ENCODE measurements around the gene CDCP1. TPM values are rescaled to one million over a fixed set of nuclear protein-coding genes. Genes with fewer than 3 reads are reported as not detected.
A peak's percentile ranks its signal among the peaks of the same experiment; 100 is the strongest.

CDCP1 gene
- total RNA-seq, 2 experiments from 2014 or later = 0.32 to 0.36 TPM

DNA sequence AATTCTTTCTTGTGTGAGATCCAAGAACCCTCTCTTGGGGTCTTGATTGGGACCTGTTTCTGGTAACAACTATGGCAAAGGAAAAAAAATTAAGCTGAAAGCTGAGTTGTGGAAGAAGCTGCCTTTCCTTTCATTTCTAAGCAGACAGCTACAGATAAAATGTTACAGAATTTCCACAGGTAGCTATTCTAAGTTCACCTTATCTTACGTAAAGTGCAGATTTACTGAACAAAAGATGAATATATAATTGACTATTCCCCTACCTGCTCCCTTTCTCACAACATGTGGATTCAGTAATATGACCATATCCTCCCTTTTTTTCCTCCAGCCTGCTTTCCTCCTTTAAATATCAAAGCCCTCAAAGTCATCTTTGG lies 83.5 kb downstream of the CDCP1 start:
- peaks cover 5% of the 10 kb centered on the region for H3K27me3 Mint-ChIP-seq
- ATAC-seq (no peak), DNase-seq (no peak)
- peaks cover 30% of the 10 kb centered on the region for H3K4me1 Mint-ChIP-seq (ENCODE audit: low read depth)
- no peak overlapping the region for H3K4me3 Mint-ChIP-seq
- ChIA-PET CTCF (interaction anchor here (0.9 to 1.1 kb wide), 2 partner anchors 41 to 147 kb away, joined by 3 read pairs; no protein-coding TSS in a partner anchor), POLR2A (no interaction called here)
- TF ChIP-seq, protein P1, sequence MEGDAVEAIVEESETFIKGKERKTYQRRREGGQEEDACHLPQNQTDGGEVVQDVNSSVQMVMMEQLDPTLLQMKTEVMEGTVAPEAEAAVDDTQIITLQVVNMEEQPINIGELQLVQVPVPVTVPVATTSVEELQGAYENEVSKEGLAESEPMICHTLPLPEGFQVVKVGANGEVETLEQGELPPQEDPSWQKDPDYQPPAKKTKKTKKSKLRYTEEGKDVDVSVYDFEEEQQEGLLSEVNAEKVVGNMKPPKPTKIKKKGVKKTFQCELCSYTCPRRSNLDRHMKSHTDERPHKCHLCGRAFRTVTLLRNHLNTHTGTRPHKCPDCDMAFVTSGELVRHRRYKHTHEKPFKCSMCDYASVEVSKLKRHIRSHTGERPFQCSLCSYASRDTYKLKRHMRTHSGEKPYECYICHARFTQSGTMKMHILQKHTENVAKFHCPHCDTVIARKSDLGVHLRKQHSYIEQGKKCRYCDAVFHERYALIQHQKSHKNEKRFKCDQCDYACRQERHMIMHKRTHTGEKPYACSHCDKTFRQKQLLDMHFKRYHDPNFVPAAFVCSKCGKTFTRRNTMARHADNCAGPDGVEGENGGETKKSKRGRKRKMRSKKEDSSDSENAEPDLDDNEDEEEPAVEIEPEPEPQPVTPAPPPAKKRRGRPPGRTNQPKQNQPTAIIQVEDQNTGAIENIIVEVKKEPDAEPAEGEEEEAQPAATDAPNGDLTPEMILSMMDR (IDR thresholded peaks at IDR 0.05) = no peak
- intact Hi-C loops (cut with micrococcal nuclease) = no loop called here
- H3K9me3 Mint-ChIP-seq = no peaks in the 10 kb centered on the region
- no peak overlapping the region for H3K27ac Mint-ChIP-seq
- no peaks in the 10 kb centered on the region for H3K36me3 Mint-ChIP-seq (ENCODE audit: low read depth)

DNA sequence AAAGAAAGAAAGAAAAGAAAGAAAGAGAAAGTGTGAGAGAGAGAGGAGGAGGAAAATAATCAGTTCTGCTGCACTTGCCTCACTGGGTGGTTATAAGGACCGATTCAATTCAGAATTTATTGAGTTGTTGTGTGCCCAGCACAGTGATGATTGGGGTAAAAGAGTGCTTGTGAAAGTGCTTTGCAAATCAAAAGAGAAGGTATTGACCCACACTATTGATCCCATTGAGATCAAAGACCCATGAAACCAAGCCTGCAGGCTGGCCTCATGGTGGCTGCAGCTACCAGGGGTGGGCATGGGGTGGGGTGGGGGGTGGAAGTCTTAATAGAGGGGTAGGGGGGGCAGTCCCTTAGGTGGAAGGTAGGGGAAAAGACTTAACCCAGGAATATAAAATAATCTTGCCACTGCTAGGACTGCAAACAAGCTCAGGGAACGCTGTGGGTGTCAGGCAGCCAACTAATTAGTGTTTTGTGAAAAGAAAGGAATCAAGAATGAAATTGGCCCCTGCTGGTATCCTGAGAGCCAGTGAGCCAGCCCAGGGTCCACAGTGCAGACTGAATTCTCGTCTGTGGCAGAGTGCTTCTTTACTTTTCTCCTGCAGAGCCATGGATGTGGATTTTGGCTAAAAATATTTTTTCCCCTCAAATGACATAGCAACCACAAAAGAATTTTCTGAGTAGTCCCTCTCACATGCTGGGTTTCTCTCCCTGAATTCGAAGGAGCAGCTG lies 85.8 kb downstream of the CDCP1 start:
- no peak overlapping the region for H3K27ac Mint-ChIP-seq
- no peak for ATAC-seq
- TF ChIP-seq, protein P1 (IDR thresholded peaks at IDR 0.05) = no peak
- intact Hi-C loops (cut with micrococcal nuclease) = no loop called here
- ChIA-PET CTCF (no interaction called here), POLR2A (no interaction called here)
- H3K4me3 Mint-ChIP-seq = no peak overlapping the region
- H3K9me3 Mint-ChIP-seq = no peaks in the 10 kb centered on the region
- peaks cover 18% of the 10 kb centered on the region for H3K4me1 Mint-ChIP-seq (ENCODE audit: low read depth)
- no peak for DNase-seq
- no peaks in the 10 kb centered on the region for H3K36me3 Mint-ChIP-seq (ENCODE audit: low read depth)
- peaks cover 7% of the 10 kb centered on the region for H3K27me3 Mint-ChIP-seq

DNA sequence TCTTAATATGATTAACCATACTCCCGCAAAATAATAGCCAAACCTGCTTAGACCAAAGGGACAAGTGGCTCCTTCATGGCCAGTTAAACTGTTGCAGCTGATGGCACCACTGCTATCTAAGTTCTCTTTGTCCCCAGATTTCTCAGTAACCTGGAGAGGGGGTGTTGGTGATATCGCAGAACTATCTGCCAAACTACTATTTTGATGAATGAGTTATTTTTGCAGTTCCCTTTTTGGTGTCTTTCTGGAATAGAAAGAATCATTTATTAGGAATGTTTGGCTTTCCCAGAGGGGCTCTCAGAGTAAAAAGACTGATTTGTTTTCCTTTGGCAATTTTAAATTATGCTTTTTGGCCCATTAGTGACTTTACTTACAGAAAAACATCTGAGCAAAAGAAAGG lies 87.0 kb downstream of the CDCP1 start:
- ATAC-seq (no peak), DNase-seq (no peak)
- Mint-ChIP-seq H3K4me1 (ENCODE audit: low read depth) (peaks cover 8% of the 10 kb centered on the region), H3K36me3 (ENCODE audit: low read depth) (no peaks in the 10 kb centered on the region), H3K27me3 (peaks cover 7% of the 10 kb centered on the region), H3K9me3 (no peaks in the 10 kb centered on the region), H3K27ac (no peak overlapping the region), H3K4me3 (no peak overlapping the region)
- intact Hi-C loops (cut with micrococcal nuclease) = no loop called here
- ChIA-PET CTCF (interaction anchor here (6.4 kb wide), 1 partner anchor 15 kb away, joined by 66 read pairs; no protein-coding TSS in a partner anchor), POLR2A (no interaction called here)
- TF ChIP-seq, protein P1 (IDR thresholded peaks at IDR 0.05) = no peak

DNA sequence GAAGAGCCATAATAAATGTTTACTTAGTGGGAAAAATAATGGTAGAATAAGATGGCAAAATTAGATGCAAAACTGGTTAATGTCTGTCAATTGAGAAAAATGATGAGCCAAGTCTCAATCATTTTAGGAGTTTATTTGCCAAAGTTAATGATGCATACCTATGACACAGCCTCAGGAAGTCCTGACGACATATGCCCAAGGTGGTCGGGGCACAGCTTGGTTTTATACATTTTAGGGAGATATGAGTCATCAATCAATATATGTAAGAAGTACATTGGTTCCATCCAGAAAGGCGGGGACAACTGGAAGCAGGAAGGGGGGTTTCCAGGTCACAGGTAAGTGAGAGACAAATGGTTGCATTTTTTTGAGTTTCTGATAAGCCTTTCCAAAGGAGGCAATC lies 88.6 kb downstream of the CDCP1 start:
- H3K4me3 Mint-ChIP-seq = no peak overlapping the region
- no peaks in the 10 kb centered on the region for H3K36me3 Mint-ChIP-seq (ENCODE audit: low read depth)
- H3K27me3 Mint-ChIP-seq = peaks cover 10% of the 10 kb centered on the region
- H3K4me1 Mint-ChIP-seq (ENCODE audit: low read depth) = peaks cover 14% of the 10 kb centered on the region
- TF ChIP-seq, protein P1 (IDR thresholded peaks at IDR 0.05) = no peak
- DNase-seq (peak; percentile 57), ATAC-seq (peak; percentile 49)
- no peaks in the 10 kb centered on the region for H3K9me3 Mint-ChIP-seq
- H3K27ac Mint-ChIP-seq = no peak overlapping the region
- ChIA-PET CTCF (interaction anchor here (1.0 to 6.4 kb wide), 2 partner anchors 14 to 16 kb away, joined by 3 to 66 read pairs; no protein-coding TSS in a partner anchor), POLR2A (no interaction called here)
- intact Hi-C loops (cut with micrococcal nuclease) = no loop called here

DNA sequence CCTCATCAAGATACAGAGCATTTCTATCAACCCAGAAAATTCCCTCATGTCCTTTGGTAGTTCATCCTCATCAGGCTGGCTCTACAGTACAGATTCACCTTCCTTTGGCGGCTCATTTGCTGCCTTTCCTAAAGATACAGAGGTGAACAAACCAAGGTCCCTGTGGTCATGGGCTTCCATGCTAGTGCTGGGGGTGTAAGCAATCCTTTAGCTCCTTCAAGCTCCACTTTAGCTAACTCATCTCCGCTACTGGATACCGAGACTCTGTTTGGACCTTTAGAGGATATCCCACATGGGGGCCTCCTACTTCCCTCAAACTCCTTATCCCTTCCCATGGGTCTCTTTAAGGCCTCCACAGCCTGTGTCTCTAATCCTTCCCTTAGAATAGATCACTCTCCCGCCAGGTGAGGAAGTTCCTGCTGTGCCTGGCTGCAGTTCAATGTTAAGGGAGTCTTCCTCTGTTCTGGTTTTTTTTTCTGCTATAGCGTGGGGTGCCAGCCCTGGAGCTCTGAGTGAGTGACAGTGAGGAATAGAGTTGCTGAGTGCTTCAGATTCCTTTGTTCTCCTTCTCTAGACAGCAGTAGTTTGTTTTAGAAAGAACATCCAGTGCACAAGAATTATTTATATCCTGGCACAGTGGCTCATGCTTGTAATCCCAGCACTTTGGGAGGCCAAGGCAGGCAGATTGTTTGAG lies 89.4 kb downstream of the CDCP1 start:
- Mint-ChIP-seq H3K4me1 (ENCODE audit: low read depth) (peaks cover 14% of the 10 kb centered on the region), H3K36me3 (ENCODE audit: low read depth) (no peaks in the 10 kb centered on the region), H3K27ac (no peak overlapping the region), H3K27me3 (peaks cover 9% of the 10 kb centered on the region), H3K9me3 (no peaks in the 10 kb centered on the region), H3K4me3 (no peak overlapping the region)
- ChIA-PET CTCF (interaction anchor here (1.0 to 6.4 kb wide), 7 partner anchors 10 to 174 kb away, joined by 3 to 66 read pairs (median 4); no protein-coding TSS in a partner anchor), POLR2A (no interaction called here)
- ATAC-seq = no peak
- intact Hi-C loops (cut with micrococcal nuclease) = no loop called here
- no peak for DNase-seq
- TF ChIP-seq, protein P1 (IDR thresholded peaks at IDR 0.05) = no peak

Measured in activated CD8-positive, alpha-beta T cell treated with anti-CD3 and anti-CD28 coated beads for 36 hours (primary cell).